Measurements from ENCODE around the gene GFRA1. TPM values are rescaled to one million over a fixed set of nuclear protein-coding genes. Genes with fewer than 3 reads are reported as not detected.

Gene GFRA1
- polyA plus RNA-seq, 3 donors: not detected

GRCh38 chr10:116269619-116270018 is 3.4 kb downstream of the GFRA1 start:
- Histone ChIP-seq H3K27me3 (ENCODE audit: control insufficient read depth in 2 of 2, insufficient read depth in 2 of 2, low read length in 2 of 2) (peaks cover 44 to 68% of the 10 kb centered on the region in 2 donors), H3K4me2 (replicated peaks; ENCODE audit: extremely low read depth, low read length, poor library complexity, severe bottlenecking) (no peak overlapping the region), H3K9me3 (replicated peaks in 1 of 2; ENCODE audit: control insufficient read depth in 1 of 2, insufficient read depth in 1 of 2, low read length in 2 of 2) (peaks cover 0 to 11% of the 10 kb centered on the region in 2 donors), H3K36me3 (replicated peaks in 1 of 2; ENCODE audit: control insufficient read depth in 1 of 2, insufficient read depth in 2 of 2, low read length in 2 of 2) (no peaks in the 10 kb centered on the region), H3K9ac (ENCODE audit: insufficient read depth, low read length, poor library complexity, severe bottlenecking) (no peak overlapping the region), H3K4me1 (ENCODE audit: control insufficient read depth in 1 of 2, insufficient read depth in 2 of 2, low read length in 2 of 2) (peaks cover 0 to 10% of the 10 kb centered on the region in 2 donors), H3K4me3 (replicated peaks in 1 of 3; ENCODE audit: low read depth in 2 of 3, low read length in 3 of 3) (no peak overlapping the region), H4K20me1 (ENCODE audit: insufficient read depth, low read length) (no peaks in the 10 kb centered on the region), H3K27ac (ENCODE audit: low read depth in 1 of 2, low read length in 2 of 2) (no peak overlapping the region), H2AFZ (ENCODE audit: insufficient read depth, low read depth, low read length, poor library complexity, severe bottlenecking) (no peak overlapping the region), H3K79me2 (ENCODE audit: insufficient read depth, low read length) (no peaks in the 10 kb centered on the region)
- H3K4me3 Mint-ChIP-seq: peak overlapping the region in 1 of 2 donors; percentile 59
- H3K27ac Mint-ChIP-seq: peak overlapping the region in 1 of 7 donors; percentile 29
- H3K36me3 Mint-ChIP-seq: peaks cover 0 to 6% of the 10 kb centered on the region in 2 donors
- H3K4me1 Mint-ChIP-seq: peaks cover 14% of the 10 kb centered on the region
- H3K27me3 Mint-ChIP-seq (ENCODE audit: low read depth in 3 of 3): peaks cover 53 to 72% (median 66%) of the 10 kb centered on the region in 3 donors
- H3K9me3 Mint-ChIP-seq: peaks cover 0 to 14% (median 7%) of the 10 kb centered on the region in 7 donors
- intact Hi-C loops (cut with micrococcal nuclease): no loop called here
- DNase-seq: no peak
- no peak for TF ChIP-seq CTCF (IDR thresholded peaks at IDR 0.05)
- WGBS (ENCODE audit: insufficient coverage): 56% methylated on average over 4 of the region's 6 CpGs

- Mint-ChIP-seq H3K36me3 (peaks cover 0 to 4% of the 10 kb centered on the region in 2 donors), H3K4me3 (peak overlapping the region in 1 of 2 donors; percentile 59), H3K9me3 (peaks cover 0 to 11% (median 7%) of the 10 kb centered on the region in 7 donors), H3K27me3 (ENCODE audit: low read depth in 3 of 3) (peaks cover 47 to 65% (median 60%) of the 10 kb centered on the region in 3 donors), H3K4me1 (peaks cover 11% of the 10 kb centered on the region), H3K27ac (no peak overlapping the region)
- no peak overlapping the region for H3K4me2 ChIP-seq (replicated peaks; ENCODE audit: extremely low read depth, low read length, poor library complexity, severe bottlenecking)
- no peak overlapping the region for H2AFZ ChIP-seq (ENCODE audit: insufficient read depth, low read depth, low read length, poor library complexity, severe bottlenecking)
- H4K20me1 ChIP-seq (ENCODE audit: insufficient read depth, low read length): no peaks in the 10 kb centered on the region
- no peak for TF ChIP-seq CTCF (IDR thresholded peaks at IDR 0.05)
- H3K79me2 ChIP-seq (ENCODE audit: insufficient read depth, low read length): no peaks in the 10 kb centered on the region
- no peak overlapping the region for H3K4me3 ChIP-seq (replicated peaks in 1 of 3; ENCODE audit: low read depth in 2 of 3, low read length in 3 of 3)
- intact Hi-C loops (cut with micrococcal nuclease): no loop called here
- no peak overlapping the region for H3K9ac ChIP-seq (ENCODE audit: insufficient read depth, low read length, poor library complexity, severe bottlenecking)
- peaks cover 40 to 62% of the 10 kb centered on the region in 2 donors for H3K27me3 ChIP-seq (ENCODE audit: control insufficient read depth in 2 of 2, insufficient read depth in 2 of 2, low read length in 2 of 2)
- no peak overlapping the region for H3K27ac ChIP-seq (ENCODE audit: low read depth in 1 of 2, low read length in 2 of 2)
- DNase-seq: no peak
- H3K36me3 ChIP-seq (replicated peaks in 1 of 2; ENCODE audit: control insufficient read depth in 1 of 2, insufficient read depth in 2 of 2, low read length in 2 of 2): no peaks in the 10 kb centered on the region
- peaks cover 0 to 6% of the 10 kb centered on the region in 2 donors for H3K9me3 ChIP-seq (replicated peaks in 1 of 2; ENCODE audit: control insufficient read depth in 1 of 2, insufficient read depth in 1 of 2, low read length in 2 of 2)
- WGBS (ENCODE audit: insufficient coverage): 15% methylated on average over 1 of the region's 3 CpGs
- peaks cover 0 to 10% of the 10 kb centered on the region in 2 donors for H3K4me1 ChIP-seq (ENCODE audit: control insufficient read depth in 1 of 2, insufficient read depth in 2 of 2, low read length in 2 of 2)
Observed at GRCh38 chr10:116268976-116269375, 4.0 kb downstream of the GFRA1 start.

Measured in CD14-positive monocyte (primary cell).